RPMI7951 (cell line): ENCODE data around the gene HIPK1. TPM values are rescaled to one million over a fixed set of nuclear protein-coding genes. Genes with fewer than 3 reads are reported as not detected.

Experiments used
- DNase-seq: peaks from one replicate; pipeline ENCODE4 v3.0.0-alpha.2; 2012; ENCODE audit warnings: low read depth
- total RNA-seq: library from RNA; depleted of rRNA; stranded (reverse); fragments of >200 nt; shearing (Covaris generic); gene quantifications from 2 replicates; pipeline ENCODE4 v1.2.3, GENCODE V29; 2014

Gene HIPK1
- total RNA-seq, 1 experiment from 2014 or later = 23.6 TPM

DNA sequence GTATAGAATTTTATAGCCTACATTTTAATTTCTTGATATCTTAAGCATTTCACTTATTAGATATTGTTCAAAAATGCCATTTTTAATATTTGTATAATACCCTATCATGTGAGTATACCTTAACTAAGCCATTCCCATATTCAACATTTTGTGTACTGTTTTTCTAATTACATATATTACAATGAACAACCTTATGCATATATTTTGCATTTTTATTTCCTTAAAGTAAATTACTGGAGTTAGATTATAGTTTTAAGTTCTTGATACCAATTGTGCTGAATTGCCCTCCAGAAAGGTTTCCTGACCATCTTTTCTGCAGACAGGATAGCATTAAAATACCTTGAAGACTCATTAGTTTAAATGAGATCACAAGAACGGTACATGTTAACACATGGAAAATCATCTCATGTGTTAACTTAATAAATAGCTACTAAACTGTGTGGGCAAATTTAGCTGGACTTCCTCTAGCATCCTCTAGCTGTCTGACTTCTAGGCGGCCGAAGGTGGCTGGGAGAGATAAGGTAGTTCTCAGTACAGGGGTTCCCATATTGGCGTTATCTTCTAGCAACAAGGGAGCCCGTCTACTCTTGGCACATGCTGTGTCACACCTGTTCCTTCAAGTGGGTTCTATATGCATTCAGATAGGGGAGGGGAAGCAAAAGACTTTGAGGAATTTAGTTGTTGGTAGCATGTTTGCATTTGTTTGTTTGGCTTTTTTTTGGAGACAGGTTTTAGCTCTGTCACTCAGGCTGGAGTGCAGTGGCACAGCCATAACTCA, 15.0 kb upstream of the HIPK1 start:
- no peak for DNase-seq

DNA sequence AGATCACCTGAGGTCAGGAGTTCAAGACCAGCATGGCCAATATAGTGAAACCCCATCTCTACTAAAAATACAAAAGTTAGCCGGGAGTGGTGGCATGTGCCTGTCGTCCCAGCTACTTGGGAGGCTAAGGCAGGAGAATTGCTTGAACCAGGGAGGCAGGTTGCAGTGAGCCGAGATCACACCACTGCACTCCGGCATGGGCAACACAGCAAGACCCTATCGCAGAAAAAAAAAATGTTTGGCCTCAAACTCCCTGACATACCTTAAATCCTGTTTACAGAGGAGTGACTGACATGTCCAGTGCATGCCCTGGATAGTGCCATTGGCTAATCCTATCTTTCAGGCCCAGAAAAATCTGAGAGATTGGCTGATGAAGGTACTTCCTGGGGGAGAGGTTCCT, 12.2 kb upstream of the HIPK1 start:
- no peak for DNase-seq

DNA sequence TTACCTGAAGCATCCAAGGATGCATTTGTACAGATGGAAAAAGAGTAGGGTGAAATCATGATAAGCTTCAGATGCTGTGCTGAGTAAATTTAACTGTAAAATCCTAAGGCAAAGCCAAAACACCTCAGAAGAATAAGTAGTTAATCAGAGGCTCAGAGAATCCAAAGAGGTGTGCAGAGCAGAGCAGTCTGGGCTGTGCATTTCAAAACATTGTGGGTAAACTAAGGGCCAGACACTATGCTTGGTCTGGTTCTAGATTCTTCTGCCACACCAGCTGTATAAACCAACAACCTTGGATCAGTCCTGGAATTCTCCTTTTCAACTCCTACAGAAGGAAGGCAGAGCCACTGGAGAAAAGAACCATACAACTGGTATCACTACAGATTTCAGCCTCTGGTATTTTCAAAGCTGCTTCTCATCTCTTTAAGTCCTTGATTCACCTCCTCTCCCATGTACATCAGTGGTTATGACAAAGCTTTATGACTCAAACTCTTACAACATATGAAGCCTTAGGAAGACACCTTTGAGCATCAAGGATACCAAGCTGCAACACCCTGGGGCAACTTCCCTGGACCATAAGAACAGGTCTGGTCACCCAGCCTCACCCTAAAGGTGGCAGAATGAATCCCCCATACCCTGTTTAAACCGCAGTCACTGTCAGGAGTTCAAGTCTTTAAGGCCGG, 11.6 kb upstream of the HIPK1 start:
- peak; percentile 32 for DNase-seq

DNA sequence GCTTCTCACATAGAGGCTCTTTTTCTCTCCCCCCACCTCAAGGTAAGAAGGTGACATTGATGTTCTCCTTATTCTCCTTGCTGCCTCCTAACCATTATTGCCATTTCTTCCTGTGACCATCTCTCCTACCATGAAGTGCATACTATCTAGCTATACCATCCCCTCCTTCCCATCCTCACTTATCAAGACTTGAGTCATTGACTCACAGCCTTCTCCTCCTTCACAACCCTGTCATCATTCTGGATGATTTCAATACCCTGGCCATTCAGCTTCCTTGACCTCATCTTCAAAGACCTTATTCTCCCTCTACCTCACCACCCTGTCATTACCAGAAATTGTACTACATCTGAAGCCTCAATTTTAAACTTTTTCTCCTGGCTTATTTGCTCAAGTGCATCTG, 10.9 kb upstream of the HIPK1 start:
- DNase-seq = no peak

DNA sequence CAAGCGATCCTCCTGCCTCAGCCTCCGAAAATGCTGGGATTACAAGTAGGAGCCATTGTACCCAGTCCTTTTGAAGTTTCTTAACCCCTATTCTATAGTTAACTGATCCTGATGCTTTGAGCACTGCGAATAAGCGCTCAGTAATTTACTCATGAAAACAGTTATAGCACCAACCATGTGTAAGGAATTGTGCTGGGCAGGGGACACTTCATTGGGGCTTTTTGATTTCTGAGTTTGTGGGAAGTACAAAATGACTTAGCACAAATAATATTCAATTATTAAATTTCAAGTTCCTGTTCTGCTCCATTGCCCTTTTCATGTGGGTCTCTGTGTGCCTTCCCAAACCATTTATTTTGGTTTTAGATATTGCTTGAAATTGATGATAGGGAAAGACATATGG, 6.2 kb upstream of the HIPK1 start:
- no peak for DNase-seq

DNA sequence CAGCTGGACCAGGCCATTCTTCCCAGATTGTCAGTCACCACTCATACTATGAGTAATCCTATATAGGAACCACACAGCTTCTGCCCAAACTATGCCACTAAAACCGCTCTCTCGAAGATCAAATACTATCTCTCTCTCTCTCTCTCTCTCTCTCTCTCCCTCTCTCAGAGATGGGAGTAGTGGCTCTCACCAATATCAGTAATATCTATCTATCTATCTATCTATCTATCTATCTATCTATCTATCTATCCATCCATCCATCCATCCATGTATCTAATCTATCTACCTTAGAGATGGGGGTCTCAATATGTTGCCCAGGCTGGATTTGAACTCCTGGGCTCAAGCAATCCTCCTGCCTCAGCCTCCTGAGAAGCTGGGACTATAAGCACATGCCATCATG, 4.7 kb upstream of the HIPK1 start:
- DNase-seq = no peak

DNA sequence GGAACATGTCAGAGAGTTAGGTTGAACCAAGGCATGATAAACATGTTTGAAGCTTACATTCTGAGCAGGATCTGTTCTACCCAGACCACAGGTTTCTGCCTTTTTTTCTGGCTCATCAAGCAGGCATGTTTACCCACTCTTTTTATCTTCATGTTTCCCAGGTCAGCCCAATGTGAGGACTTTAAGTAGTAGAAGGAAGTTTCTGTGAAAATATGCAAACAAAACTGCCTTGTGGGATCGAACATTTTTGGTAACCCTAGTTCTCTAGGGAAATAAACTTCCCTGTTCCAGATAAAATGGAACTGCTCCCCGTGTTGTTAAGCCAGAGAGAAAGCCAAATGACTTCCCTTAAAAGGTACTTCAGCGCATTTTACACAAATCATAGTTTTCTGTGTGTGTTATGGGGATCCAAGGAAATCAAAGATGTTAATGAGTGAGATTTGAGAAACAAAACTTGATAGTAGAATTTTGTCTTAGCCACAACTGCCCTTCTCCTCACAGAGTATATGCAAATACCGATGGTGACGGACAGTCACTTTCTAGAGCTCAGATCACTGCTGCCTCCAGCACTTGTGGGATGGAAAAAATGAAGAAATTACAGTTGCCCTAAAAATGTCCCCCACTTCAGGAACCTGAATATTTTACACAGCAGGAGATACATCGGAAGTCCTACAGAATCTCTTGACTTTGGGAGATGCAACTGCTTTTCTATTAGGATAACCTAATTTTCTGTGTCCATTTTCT, 765 bp upstream of the HIPK1 start:
- peak; percentile 5 for DNase-seq

DNA sequence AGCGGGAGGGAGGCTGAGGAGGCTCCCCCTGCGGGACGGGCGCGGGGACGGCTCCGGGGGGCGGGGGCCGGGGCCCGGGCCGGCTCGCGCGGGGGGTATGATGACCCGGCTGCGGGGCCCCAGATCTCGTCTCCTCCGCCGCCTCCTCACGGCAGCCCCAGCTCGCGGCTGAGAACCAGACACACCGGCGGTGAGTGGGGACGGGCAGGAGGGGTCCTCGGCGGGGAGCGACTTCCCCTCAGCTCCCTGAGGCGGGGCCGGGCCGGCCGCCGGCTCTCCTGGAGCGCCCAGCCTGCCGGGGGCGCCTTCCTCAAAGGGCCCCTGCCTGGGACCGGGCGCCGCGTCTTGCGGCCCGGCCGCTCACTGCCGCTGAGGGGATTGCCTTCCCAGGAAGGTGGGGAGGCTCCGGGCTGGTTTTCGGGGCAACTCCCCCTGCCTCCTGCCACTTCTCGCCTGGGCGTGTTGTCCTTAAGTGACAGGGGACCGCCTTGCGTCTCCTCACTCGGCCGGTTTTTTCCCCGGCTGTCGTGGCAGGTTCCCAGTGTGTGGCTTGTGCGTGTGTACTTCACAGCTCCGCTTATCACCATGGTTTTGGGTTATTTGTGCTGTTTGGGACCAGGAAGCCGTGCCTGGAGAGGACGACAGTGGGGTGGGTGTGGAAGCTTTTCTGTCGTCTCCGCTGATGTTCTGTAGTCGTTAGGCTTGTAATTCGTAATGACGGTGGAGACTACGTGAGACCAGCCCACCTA, 800 bp downstream of the HIPK1 start:
- DNase-seq = peak; percentile 42

DNA sequence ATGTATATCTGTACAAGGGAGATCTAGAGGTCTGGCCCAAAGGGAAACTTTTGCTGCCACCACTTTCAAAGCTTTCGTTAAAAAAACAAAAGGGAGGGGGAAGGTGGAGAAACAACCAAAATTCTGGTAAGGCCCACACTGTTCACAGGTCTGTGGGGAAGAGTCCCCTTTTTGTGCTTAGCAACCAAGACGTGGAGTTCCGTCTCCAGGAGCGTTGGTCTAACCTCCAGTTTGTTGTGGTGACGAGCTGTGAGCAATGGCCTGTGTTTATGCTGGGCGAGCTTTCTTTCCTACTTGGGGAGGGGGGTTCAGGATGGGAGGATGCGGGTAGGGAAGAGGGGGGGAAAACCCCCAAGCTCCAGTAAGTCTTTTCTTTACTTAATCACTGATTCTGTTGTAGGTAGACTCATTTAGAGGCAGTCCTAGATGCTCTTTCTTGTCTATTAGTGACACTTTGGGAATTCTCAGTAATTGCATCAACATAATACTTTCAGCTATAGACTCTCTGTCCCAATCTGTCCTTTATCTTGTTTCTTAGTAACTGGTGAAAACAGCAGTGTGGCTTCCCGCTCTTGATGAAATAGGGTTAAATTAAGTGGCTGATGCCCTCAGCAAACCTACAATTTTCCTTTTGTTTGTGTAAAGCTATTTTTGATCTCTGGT, 1.5 kb downstream of the HIPK1 start:
- DNase-seq = peak; percentile 65

DNA sequence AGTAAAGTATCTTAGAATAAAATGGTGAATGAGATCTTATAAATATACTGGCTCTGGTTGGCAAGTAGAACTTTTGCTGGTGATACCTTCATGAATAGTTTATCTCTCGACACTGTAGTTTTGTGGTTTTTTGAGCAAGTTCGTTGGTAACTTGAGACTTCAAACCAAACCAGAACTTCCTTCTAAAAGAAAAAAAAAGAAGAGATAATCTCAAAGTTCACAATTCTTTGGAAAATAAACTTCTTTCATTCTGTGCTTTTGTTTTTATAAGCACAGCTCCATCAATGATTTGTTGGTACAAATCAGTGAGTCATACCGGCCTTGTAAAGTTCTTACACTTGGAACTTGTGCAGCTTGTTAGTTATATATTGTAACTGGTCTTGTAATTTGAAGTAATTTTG, 2.3 kb downstream of the HIPK1 start:
- peak; percentile 48 for DNase-seq

DNA sequence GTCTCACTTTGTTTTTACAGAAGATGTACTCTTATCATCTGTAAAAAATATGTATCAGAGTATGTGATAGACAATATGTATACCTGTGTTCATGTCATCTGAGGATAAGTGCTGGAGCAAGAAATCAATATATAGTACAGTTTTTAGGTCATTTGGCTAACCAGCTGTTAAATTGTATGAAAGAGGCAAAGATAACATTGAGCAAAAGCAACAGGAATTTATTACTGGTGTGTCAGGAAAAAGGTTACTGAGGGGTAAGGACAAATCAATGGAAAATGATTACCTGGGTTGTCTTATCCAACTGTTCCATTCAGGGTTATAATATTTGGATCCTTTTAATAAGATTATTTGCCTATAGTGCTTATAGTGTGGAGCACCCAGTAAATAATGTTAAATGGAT, 4.9 kb downstream of the HIPK1 start:
- DNase-seq = no peak

DNA sequence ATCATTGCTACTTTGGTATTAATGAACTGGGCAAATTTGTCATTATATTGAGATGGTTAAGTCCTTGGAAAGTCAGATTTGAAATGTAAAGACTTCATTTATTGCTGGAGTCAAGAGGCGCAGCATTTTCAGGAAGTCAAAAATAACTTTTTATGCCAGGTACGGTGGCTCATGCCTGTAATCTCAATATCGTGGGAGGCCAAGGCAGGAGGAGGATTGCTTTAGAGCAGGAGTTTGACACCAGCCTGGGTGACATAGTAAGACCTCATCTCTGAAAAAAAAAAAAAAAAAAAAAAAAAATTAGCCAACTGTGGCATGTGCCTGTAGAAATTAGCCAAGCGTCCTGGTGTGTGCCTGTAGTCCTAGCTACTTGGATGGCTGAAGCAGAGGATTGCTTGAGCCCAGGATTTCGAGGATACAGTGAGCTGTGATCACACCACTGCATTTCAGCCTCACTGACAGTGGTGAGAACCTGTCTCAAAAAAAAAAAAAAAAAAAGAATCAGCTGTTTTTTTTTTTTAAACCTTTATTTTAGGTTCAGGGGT, 5.5 kb downstream of the HIPK1 start:
- no peak for DNase-seq

DNA sequence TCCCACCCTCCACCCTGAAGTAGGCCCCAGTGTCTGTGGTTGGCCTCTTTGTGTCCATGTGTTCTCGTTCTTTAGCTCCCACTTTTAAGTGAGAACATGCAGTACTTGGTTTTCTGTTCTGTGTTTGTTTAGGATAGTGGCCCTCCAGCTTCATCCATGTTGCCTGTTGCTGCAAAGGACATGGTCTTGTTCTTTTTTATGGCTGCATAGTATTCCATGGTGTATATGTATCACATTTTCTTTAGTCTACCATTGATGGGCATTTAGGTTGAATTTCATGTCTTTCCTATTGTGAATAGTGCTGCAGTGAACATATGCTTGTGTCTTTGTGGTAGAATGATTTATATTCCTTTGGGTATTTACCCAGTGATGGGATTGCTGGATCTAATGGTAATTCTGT, 6.1 kb downstream of the HIPK1 start:
- no peak for DNase-seq

DNA sequence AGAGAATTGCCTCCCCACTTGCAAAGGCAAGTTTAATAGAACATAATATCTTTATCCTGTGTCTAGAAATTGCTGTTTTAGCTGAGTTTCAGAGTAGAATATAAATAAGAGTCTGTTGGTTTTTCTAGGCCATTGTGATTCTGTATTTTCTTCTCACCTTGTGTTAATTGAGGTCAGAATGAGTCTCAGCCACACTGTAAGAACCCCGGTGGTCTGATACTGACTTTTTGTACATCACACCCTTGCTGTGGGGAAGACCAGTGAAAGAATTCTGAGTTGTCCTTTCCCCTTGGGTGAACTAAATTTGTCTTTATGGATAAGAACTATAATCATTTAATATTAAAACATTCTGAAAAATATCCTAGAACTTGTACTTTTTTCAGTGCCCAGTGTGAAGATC, 6.8 kb downstream of the HIPK1 start:
- no peak for DNase-seq

DNA sequence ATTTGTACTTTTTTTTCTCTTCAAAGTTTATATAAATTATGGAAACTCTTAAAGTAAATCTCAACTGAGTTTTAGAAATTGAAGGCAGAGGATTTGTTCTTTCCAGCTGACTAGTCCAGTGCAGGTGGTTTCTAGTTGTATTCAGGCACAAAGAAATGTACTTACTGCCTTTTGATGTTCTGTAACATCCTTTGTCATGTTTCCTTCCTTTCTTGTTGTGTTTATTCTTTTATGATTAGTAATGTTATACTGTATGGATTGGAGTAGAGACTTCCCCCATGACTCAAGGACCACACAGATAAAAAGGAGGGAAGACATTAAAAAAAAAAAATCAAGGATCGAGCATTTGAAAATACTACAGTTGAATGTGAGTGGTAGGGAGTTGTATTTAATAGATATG, 8.0 kb downstream of the HIPK1 start:
- no peak for DNase-seq

DNA sequence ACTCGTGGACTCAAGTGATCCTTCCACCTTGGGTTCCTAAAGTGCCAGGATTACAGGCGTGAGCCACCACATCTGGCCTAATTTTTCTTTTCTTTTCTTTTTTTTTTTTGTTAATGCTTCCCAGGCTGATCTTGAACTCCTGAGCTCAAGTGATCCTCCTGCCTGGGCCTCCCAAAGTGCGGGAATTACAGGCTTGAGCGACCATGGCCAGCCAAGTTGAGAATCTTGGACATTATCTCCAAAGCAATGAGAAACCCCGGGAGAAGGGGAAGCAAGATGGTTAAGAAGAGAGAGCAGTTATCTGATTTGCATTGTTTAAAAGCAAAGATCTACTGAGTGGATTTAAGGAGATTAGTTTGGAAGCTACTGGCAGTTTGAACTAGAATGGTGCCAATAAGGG, 9.1 kb downstream of the HIPK1 start:
- no peak for DNase-seq

DNA sequence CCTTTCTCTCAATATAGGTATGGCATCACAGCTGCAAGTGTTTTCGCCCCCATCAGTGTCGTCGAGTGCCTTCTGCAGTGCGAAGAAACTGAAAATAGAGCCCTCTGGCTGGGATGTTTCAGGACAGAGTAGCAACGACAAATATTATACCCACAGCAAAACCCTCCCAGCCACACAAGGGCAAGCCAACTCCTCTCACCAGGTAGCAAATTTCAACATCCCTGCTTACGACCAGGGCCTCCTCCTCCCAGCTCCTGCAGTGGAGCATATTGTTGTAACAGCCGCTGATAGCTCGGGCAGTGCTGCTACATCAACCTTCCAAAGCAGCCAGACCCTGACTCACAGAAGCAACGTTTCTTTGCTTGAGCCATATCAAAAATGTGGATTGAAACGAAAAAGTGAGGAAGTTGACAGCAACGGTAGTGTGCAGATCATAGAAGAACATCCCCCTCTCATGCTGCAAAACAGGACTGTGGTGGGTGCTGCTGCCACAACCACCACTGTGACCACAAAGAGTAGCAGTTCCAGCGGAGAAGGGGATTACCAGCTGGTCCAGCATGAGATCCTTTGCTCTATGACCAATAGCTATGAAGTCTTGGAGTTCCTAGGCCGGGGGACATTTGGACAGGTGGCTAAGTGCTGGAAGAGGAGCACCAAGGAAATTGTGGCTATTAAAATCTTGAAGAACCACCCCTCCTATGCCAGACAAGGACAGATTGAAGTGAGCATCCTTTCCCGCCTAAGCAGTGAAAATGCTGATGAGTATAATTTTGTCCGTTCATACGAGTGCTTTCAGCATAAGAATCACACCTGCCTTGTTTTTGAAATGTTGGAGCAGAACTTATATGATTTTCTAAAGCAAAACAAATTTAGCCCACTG, 11.5 kb downstream of the HIPK1 start:
- DNase-seq = no peak

DNA sequence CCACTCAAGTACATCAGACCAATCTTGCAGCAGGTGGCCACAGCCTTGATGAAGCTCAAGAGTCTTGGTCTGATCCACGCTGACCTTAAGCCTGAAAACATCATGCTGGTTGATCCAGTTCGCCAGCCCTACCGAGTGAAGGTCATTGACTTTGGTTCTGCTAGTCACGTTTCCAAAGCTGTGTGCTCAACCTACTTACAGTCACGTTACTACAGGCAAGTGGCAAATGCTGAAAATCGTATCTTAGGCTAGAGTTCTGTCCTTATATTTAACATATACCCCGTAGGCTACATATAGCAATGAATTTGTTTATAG, 12.1 kb downstream of the HIPK1 start:
- no peak for DNase-seq

DNA sequence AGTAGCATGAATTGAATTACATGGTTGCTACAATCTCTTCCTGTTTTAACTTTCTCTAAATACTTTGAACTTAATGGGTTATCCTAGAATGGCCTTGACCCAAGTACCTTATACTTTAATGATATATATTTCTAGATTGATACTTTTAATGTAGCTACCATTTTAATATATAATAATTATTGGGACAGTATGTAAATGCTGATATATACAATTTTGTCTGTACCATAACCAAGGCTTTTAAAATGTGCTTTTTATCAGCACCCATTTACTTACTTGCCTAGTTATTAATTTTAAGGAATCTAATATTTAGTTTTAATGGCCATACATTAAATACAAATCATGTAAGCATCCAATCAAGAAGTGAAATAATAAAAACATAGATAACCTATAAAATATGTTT, 13.4 kb downstream of the HIPK1 start:
- no peak for DNase-seq

DNA sequence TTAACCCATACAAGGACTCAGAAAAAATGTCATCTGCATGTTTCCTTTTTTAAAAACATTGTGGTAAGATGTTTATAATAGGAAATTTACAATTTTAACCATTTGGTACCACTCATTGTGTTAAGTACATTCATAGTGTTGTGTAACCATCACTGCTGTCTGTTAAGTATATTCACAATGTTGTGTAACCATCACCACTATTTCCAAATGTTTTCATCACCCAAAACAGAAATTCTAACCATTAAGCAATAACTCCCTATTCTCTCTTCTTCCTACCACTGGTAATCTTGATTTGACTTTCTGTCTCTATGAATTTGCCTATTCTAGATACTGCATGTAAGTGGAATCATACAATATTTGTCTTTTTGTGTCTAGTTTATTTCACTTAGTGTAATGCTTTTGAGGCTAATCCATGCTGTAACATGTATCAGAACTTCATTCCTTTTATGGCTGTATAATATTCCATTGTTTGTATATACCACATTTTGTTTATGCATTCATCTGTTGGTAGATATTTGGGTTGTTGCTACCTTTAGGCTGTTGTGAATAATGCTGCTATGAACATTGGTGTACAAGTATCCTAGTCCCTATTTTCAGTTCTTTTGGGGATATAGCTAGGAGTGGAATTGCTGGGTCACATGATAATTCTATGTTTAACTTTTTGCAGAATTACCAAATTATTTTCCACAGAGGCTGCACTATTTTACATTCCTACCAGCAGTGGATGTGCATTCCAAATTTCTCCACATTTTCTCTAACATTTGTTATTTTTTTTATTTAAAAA, 14.1 kb downstream of the HIPK1 start:
- DNase-seq = no peak
